Measurements from ENCODE around the gene PLCL1.

DNA sequence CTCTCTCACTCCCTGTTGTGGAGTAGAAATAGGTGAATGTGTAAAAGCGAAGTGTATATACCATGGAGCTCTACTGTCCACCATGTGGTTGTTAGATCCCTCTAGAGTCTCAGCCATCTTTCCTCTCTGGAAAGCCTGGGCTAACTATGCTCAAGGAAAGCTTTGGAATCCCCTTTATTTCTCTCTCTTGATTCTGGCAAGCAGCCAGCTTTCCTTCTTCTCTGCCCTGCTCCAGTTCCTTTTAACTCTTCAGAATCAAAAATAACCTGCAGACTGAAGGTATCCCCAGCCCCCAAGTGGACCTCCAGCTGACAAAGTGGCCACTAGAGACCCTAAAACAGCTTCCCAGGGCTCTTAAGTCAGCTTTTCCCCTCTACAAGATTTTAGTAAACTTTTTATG is 381.9 kb downstream of the PLCL1 start:
- TF ChIP-seq, protein P1, sequence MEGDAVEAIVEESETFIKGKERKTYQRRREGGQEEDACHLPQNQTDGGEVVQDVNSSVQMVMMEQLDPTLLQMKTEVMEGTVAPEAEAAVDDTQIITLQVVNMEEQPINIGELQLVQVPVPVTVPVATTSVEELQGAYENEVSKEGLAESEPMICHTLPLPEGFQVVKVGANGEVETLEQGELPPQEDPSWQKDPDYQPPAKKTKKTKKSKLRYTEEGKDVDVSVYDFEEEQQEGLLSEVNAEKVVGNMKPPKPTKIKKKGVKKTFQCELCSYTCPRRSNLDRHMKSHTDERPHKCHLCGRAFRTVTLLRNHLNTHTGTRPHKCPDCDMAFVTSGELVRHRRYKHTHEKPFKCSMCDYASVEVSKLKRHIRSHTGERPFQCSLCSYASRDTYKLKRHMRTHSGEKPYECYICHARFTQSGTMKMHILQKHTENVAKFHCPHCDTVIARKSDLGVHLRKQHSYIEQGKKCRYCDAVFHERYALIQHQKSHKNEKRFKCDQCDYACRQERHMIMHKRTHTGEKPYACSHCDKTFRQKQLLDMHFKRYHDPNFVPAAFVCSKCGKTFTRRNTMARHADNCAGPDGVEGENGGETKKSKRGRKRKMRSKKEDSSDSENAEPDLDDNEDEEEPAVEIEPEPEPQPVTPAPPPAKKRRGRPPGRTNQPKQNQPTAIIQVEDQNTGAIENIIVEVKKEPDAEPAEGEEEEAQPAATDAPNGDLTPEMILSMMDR (IDR thresholded peaks at IDR 0.05) = no peak
- TF ChIP-seq POLR2A (IDR thresholded peaks at IDR 0.05) (no peak), POLR2AphosphoS5 (IDR thresholded peaks at IDR 0.05) (no peak)

All from prostate gland (tissue), 2 donors.